Measurements from ENCODE around the gene RNF207.

- TF ChIP-seq CHD1 (IDR thresholded peaks at IDR 0.05; ENCODE audit: low read depth, low read length) (no peak), CTCF (conservative IDR thresholded peaks at IDR 0.05; ENCODE audit: low read depth, low read length) (no peak), MAZ (IDR thresholded peaks at IDR 0.05; ENCODE audit: borderline replicate concordance, low read depth, low read length) (no peak), POLR2A (IDR thresholded peaks at IDR 0.05; ENCODE audit: low read depth, low read length) (no peak), SMC3 (IDR thresholded peaks at IDR 0.05; ENCODE audit: low read depth, low read length) (no peak), USF2 (IDR thresholded peaks at IDR 0.05; ENCODE audit: low read depth, low read length) (no peak), ELK1 (IDR thresholded peaks at IDR 0.05; ENCODE audit: borderline replicate concordance, low read depth, low read length) (no peak), RFX5 (IDR thresholded peaks at IDR 0.05; ENCODE audit: low read depth, low read length) (no peak)
These were observed 18.8 kb downstream of the RNF207 start for GRCh38 chr1:6224718-6225117.
